ENCODE results near the gene EPSTI1.
"Not testable (repeated sequence)": the region's sequence is repeated elsewhere in the genome, so short reads cannot be mapped to it uniquely, and the experiment has no call there.

EPSTI1 gene, protein sequence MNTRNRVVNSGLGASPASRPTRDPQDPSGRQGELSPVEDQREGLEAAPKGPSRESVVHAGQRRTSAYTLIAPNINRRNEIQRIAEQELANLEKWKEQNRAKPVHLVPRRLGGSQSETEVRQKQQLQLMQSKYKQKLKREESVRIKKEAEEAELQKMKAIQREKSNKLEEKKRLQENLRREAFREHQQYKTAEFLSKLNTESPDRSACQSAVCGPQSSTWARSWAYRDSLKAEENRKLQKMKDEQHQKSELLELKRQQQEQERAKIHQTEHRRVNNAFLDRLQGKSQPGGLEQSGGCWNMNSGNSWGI

DNA sequence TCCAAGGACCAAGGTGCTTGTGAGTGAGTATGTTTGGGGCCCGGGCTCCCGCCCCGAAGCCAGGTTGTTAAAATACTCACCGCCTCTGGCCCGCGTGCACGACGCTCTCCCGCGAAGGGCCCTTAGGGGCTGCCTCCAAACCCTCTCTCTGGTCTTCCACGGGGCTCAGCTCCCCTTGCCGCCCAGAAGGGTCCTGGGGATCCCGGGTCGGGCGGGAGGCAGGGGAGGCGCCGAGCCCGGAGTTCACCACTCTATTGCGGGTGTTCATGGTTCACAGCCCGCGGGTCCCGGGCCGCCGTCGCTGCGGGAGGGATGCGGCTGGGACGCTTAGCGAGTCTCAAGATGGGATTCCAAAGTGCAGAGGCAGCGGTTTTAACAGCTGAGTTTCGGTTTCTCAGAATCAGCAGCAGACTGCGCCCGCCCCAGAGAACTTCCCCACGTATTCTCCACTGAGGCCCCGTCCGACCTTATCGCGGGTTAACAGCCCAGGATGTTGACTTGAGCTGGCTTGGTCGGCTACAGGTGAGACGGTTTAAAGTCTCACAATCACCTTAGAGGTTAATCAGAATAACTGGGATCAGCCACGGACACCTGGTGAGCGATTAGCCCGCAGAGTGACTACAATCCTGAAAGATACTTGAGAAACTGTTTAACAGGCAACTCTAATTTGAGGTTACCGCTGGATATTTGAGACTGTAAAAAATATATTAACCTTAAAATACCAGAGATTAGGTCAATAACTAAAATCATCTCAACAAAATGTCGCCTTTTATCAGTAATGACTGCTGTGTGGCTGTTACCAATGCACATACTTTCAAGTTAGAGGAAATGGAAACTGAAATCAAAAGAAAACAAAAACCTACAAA is at the start of gene EPSTI1:
Gene EPSTI1, minus strand, starts transcription at position 344 of the 866 bp plus-strand sequence. Its CDS starts 76 bp downstream, at position 268.
- peak within 1 kb of the TSS; percentile 66 for H3K4me3 ChIP-seq (ENCODE audit: low read length)
- TF ChIP-seq, protein P1, sequence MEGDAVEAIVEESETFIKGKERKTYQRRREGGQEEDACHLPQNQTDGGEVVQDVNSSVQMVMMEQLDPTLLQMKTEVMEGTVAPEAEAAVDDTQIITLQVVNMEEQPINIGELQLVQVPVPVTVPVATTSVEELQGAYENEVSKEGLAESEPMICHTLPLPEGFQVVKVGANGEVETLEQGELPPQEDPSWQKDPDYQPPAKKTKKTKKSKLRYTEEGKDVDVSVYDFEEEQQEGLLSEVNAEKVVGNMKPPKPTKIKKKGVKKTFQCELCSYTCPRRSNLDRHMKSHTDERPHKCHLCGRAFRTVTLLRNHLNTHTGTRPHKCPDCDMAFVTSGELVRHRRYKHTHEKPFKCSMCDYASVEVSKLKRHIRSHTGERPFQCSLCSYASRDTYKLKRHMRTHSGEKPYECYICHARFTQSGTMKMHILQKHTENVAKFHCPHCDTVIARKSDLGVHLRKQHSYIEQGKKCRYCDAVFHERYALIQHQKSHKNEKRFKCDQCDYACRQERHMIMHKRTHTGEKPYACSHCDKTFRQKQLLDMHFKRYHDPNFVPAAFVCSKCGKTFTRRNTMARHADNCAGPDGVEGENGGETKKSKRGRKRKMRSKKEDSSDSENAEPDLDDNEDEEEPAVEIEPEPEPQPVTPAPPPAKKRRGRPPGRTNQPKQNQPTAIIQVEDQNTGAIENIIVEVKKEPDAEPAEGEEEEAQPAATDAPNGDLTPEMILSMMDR (conservative IDR thresholded peaks at IDR 0.05; ENCODE audit: low read length), result no peak
- peak; percentile 65 for DNase-seq (ENCODE audit: low read depth)

DNA sequence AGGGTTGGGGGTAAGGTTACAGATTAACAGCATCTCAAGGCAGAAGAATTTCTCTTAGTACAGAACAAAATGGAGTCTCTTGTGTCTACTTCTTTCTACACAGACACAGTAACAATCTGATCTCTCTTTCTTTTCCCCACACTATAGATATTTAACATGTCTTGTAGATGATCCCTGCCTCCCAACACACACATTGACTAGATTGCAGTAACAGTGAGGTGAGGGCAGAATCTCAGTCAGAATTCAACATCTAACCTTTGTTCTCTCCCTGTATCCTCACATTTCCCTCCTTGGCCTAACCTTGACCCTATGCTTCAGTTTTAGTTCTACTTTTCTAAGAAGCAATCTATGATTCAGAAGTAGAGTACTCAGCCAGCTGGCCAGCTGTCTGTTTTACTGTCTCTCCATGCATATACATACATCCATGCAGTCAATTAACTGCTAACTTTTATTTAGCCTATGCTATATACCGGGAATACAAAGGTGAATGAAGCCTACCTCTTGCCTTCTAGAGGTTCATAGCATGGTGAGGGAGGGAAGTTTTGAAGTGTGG is 49.4 kb upstream of the EPSTI1 start:
- no peak for DNase-seq (ENCODE audit: low read depth)
- H3K4me3 ChIP-seq (ENCODE audit: low read length), result no peak overlapping the region
- TF ChIP-seq, protein P1 (conservative IDR thresholded peaks at IDR 0.05; ENCODE audit: low read length), result no peak

DNA sequence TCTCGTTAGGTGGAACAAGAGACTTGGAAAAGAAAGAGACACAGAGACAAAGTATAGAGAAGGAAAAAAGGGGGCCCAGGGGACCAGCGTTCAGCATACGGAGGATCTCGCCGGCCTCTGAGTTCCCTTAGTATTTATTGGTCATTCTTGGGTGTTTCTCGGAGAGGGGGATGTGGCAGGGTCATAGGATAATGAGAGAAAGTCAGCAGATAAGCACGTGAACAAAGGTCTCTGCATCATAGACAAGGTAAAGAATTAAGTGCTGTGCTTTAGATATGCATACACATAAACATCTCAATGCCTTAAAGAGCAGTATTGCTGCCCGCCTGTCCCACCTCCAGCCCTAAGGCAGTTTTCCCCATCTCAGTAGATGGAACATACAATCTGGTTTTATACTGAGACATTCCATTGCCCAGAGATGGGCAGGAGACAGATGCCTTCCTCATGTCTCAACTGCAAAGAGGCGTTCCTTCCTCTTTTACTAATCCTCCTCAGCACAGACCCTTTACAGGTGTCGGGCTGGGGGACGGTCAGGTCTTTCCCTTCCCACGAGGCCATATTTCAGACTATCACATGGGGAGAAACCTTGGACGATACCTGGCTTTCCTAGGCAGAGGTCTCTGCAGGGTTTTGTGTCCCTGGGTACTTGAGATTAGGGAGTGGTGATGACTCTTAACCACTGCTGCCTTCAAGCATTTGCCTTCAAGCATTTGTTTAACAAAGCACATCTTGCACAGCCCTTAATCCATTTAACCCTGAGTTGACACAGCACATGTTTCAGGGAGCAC is 48.7 kb upstream of the EPSTI1 start:
- not testable (repeated sequence) for DNase-seq (ENCODE audit: low read depth); H3K4me3 ChIP-seq (ENCODE audit: low read length)

DNA sequence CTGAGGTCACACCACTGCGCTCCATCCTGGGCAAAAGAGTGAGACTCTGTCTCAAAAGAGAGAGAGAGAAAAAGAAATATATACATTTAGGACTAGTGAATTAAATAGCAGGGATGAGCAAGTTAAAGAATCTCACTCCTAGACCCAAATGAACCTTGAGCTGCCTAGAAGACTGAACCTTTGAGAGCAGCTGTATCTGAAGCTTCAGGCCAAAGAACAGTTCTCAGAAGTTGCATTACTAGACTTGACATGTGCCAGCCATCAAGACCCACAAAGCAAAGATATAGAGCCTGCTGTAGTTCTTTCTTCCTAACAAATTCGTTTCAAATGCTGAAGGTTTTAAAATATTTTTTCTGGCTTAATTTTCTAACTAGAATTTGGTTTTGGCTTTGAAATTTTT is 47.9 kb upstream of the EPSTI1 start:
- TF ChIP-seq, protein P1 (conservative IDR thresholded peaks at IDR 0.05; ENCODE audit: low read length), result no peak
- DNase-seq (ENCODE audit: low read depth), result no peak
- H3K4me3 ChIP-seq (ENCODE audit: low read length), result no peak overlapping the region

DNA sequence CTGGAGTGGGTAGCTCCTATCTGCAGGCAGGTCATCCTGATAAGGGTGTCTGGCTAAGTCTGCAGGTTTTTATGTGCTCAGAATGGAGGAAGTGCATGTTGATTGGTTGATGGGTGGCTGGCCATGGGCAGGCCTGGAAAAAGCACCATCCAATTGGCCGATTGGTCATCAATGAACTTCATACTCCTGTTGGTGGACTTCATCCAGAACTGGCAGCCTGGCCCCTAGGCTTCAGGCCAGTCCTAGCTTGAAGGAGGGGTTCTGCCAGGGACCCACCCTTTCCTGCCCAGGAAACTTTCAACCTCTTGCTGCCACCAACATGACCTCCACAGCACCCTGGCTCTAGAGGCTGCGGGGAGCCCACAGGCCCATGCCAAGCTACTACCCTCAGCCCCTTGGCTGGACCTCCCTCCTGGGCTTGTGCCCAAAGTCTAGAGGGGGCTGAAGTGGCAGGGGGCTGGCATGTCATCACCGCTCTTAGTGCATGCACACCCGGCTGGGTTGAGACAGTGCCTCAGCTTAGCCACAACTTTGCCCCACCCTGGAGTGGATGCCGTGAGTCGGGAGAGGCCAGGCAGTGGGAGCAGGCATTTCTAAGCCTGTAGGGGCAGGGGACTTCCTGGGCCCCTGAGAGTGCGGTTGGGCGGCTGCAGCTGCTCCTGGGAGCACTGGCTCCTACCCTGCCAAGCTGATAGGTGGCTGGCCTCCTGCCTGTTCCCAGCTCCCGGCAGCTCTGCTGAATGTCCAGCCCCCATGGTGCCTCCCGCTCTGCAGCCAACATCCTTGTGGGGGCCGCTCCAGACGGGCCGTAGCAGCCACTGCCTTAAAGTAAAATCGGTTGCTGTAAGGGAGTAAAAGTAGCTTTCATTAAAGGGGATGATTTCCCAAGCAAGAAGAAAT is 44.6 kb upstream of the EPSTI1 start:
- DNase-seq (ENCODE audit: low read depth), result no peak
- H3K4me3 ChIP-seq (ENCODE audit: low read length), result no peak overlapping the region
- TF ChIP-seq, protein P1 (conservative IDR thresholded peaks at IDR 0.05; ENCODE audit: low read length), result no peak

DNA sequence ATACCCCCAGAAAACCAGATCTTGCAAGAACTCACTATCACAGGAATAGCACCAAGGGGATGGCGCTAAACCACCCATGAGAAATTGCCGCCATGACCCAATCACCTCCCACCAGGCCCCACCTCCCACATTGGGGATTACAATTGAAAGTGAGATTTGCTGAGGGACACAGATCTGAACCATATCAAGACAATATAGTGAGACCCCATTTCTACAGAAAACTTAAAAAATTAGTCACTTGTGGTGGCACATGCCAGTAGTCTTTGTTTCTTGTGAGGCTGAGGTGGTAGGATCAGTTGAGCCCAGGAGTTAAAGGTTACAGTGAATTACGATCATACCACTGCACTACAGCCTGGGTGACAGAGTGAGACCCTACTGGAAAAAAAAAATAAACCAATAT is 41.0 kb upstream of the EPSTI1 start:
- no peak for DNase-seq (ENCODE audit: low read depth)
- TF ChIP-seq, protein P1 (conservative IDR thresholded peaks at IDR 0.05; ENCODE audit: low read length), result no peak
- no peak overlapping the region for H3K4me3 ChIP-seq (ENCODE audit: low read length)
